HepG2 (cell line): Measurements from ENCODE around the gene RAMP1. TPM values are rescaled to one million over a fixed set of nuclear protein-coding genes. Genes with fewer than 3 reads are reported as not detected.
A peak's percentile ranks its signal among the peaks of the same experiment; 100 is the strongest.

Experiments
- ATAC-seq: fragments of 200-7000 bp; cut with Tn5 transposase; 3 replicates; pipeline ENCODE4 v1.9.1; 2020; ENCODE audit warnings: mild to moderate bottlenecking, moderate library complexity
- BruUV-seq: library from RNA; stranded (reverse); fragments of 400-500 nt; replicated peaks from 2 replicates; lab custom pipeline; 2021; lab: Mats Ljungman, UMichigan
- CTCF ChIA-PET: fragments of 300-600 bp; formaldehyde crosslinking; extraction: SDS; loops from one replicate; lab custom pipeline; 2021; ENCODE audit warnings: low total read pairs, inconsistent platforms, low intra/inter-chr PET ratio; lab: Yijun Ruan, JAX
- POLR2A ChIA-PET: fragments of 350-600 bp; sonication (Branson Sonifier 250); formaldehyde crosslinking; loops from one replicate; lab custom pipeline; 2020; ENCODE audit warnings: antibody characterized with exemption, inconsistent platforms; lab: Yijun Ruan, JAX
- DNase-seq: peaks from one replicate; pipeline ENCODE4 v3.0.0-alpha.2; 2015; ENCODE audit warnings: low spot score
- FAIRE-seq: peaks from 3 replicates; lab custom pipeline; 2011; peaks lifted over from hg19 to GRCh38; lab: Jason Lieb, UNC
- H2AFZ ChIP-seq: one replicate; pipeline ENCODE4 v1.6.1; 2011; ENCODE audit warnings: low read length, inconsistent platforms
- H3K27ac ChIP-seq: fragments of 300-600 bp; 3 replicates; pipeline ENCODE4 v1.8.0; 2011; ENCODE audit warnings: mixed run types, mild to moderate bottlenecking, mixed read lengths, low read length, inconsistent platforms; ENCODE audit not compliant: insufficient read depth; ENCODE audit errors: extremely low read length
- H3K27me3 ChIP-seq, 2 experiments: fragments of 200-600 bp in 1 of 2; 2 replicates in 1 of 2; 3 replicates in 1 of 2; pipeline versions ENCODE4 v1.6.0 to v1.8.0; 2011; ENCODE audit warnings: low read length in 2 of 2, mild to moderate bottlenecking in 2 of 2, moderate library complexity in 2 of 2, inconsistent platforms in 1 of 2; ENCODE audit not compliant: insufficient read depth in 2 of 2, control insufficient read depth in 1 of 2
- H3K36me3 ChIP-seq, 2 experiments: fragments of 200-600 bp in 1 of 2; replicated peaks in 1 of 2; 2 replicates in 1 of 2; 3 replicates in 1 of 2; pipeline versions ENCODE4 v1.5.1 to v1.8.0; 2011; ENCODE audit warnings: low read length in 2 of 2, inconsistent platforms in 1 of 2; ENCODE audit not compliant: insufficient read depth in 2 of 2, control insufficient read depth in 1 of 2
- H3K4me1 ChIP-seq: 2 replicates; pipeline ENCODE4 v1.5.1; 2012; ENCODE audit warnings: low read length, inconsistent platforms; ENCODE audit not compliant: insufficient read depth
- H3K4me2 ChIP-seq: 2 replicates; pipeline ENCODE4 v1.6.0; 2011; ENCODE audit warnings: low read depth, low read length, inconsistent platforms
- H3K4me3 ChIP-seq, 3 experiments: fragments of 200-600 bp in 1 of 3; sonication (generic), shearing (Covaris generic) in 1 of 3; replicated peaks in 1 of 3; 2 replicates each; pipeline ENCODE4 v1.5.1; 2011 to 2016; ENCODE audit warnings: low read length in 3 of 3, inconsistent platforms in 2 of 3, low read depth in 2 of 3, mild to moderate bottlenecking in 2 of 3, control low read depth in 1 of 3, mixed read lengths in 1 of 3; ENCODE audit not compliant: insufficient read depth in 1 of 3
- H3K79me2 ChIP-seq: one replicate; pipeline ENCODE4 v1.6.1; 2011; ENCODE audit warnings: low read length, inconsistent platforms; ENCODE audit not compliant: insufficient read depth
- H3K9ac ChIP-seq: 2 replicates; pipeline ENCODE4 v1.6.0; 2011; ENCODE audit warnings: mild to moderate bottlenecking, low read depth, low read length, inconsistent platforms; ENCODE audit not compliant: insufficient read depth
- H3K9me3 ChIP-seq: 2 replicates; pipeline ENCODE4 v1.5.1; 2012; ENCODE audit warnings: mild to moderate bottlenecking, low read length
- H4K20me1 ChIP-seq: 2 replicates; pipeline ENCODE4 v1.6.0; 2011; ENCODE audit warnings: inconsistent platforms, mild to moderate bottlenecking, low read length, moderate library complexity; ENCODE audit not compliant: insufficient read depth
- ATM ChIP-seq: fragments of 450-650 bp; IDR thresholded peaks from 2 replicates; pipeline ENCODE4 v1.7.1; 2017; ENCODE audit warnings: mild to moderate bottlenecking, borderline replicate concordance
- ELF3 ChIP-seq: IDR thresholded peaks from 2 replicates; pipeline ENCODE4 v1.6.1; 2016; ENCODE audit warnings: missing genetic modification reagents, missing compliant biosample characterization
- HOXA5 ChIP-seq: sonication (generic); formaldehyde crosslinking; IDR thresholded peaks from 2 replicates; pipeline ENCODE4 v1.4.0; 2020; ENCODE audit warnings: missing genetic modification reagents
- IRF2 ChIP-seq: IDR thresholded peaks from 2 replicates; pipeline ENCODE4 v1.6.1; 2018; ENCODE audit warnings: missing genetic modification reagents, missing compliant biosample characterization
- MXI1 ChIP-seq: IDR thresholded peaks from 3 replicates; pipeline ENCODE4 v1.6.1; 2012; ENCODE audit warnings: low read depth, low read length, inconsistent platforms, borderline replicate concordance
- NAIF1 ChIP-seq: sonication (generic); formaldehyde crosslinking; IDR thresholded peaks from 2 replicates; pipeline ENCODE4 v1.5.0; 2020; ENCODE audit warnings: mild to moderate bottlenecking, missing genetic modification reagents, borderline replicate concordance
- RBFOX2 ChIP-seq: fragments of 200-400 bp; formaldehyde crosslinking; IDR thresholded peaks from 2 replicates; pipeline ENCODE4 v1.6.1; 2017; ENCODE audit warnings: low read depth, mild to moderate bottlenecking, low read length
- TAF15 ChIP-seq: fragments of 200-400 bp; formaldehyde crosslinking; IDR thresholded peaks from one replicate; pipeline ENCODE4 v1.6.1; 2018; ENCODE audit warnings: mild to moderate bottlenecking, low read depth, low read length; ENCODE audit not compliant: poor library complexity, severe bottlenecking
- ZBTB21 ChIP-seq: sonication (generic); formaldehyde crosslinking; IDR thresholded peaks from 2 replicates; pipeline ENCODE4 v1.4.0; 2020; ENCODE audit warnings: missing genetic modification reagents
- ZNF564 ChIP-seq: sonication (generic); formaldehyde crosslinking; IDR thresholded peaks from 2 replicates; pipeline ENCODE4 v1.8.1; 2023; ENCODE audit warnings: mild to moderate bottlenecking, missing genetic modification reagents
- ZNF775 ChIP-seq: sonication (generic); formaldehyde crosslinking; IDR thresholded peaks from 2 replicates; pipeline ENCODE4 v1.4.0; 2020; ENCODE audit warnings: missing genetic modification reagents, mild to moderate bottlenecking, moderate library complexity, borderline replicate concordance
- ZSCAN25 ChIP-seq: sonication (generic); formaldehyde crosslinking; IDR thresholded peaks from 2 replicates; pipeline ENCODE4 v1.8.0; 2022; ENCODE audit warnings: mild to moderate bottlenecking, missing genetic modification reagents
- WGBS: methylation state at CpG from one replicate; pipeline ENCODE4 v1.1.6; 2017; ENCODE audit warnings: low lambda C conversion rate; 5-methylcytosine and 5-hydroxymethylcytosine counted together
- in situ Hi-C: cut with HindIII; loops from 2 replicates; pipeline ENCODE4 v1.10.0; 2017; ENCODE audit warnings: low pct_unique_long_range_greater_than_20kb; ENCODE audit not compliant: extremely low pct_ligation_motif_present
- intact Hi-C: fragments of 100-400 bp; cut with micrococcal nuclease; formaldehyde crosslinking; loops from one replicate; pipeline ENCODE4 v1.10.0; 2022; ENCODE audit not compliant: unreplicated experiment
- polyA plus RNA-seq, 8 experiments: library from polyadenylated mRNA; depleted of rRNA in 3 of 8; stranded (reverse) in 7 of 8; unstranded in 1 of 8; fragments of >200 nt; fragmentation: Illumina TruSeq in 4 of 8; extraction: Trizol in 4 of 8; gene quantifications; 2 replicates each; pipeline versions ENCODE4 v1.2.1 to v1.2.3, GENCODE V29; 2011 to 2016; ENCODE audit warnings: low read depth in 4 of 8, missing spikeins in 1 of 8, mixed read lengths in 1 of 8; ENCODE audit not compliant: insufficient read depth in 1 of 8
- total RNA-seq, 5 experiments: library from RNA; depleted of rRNA; stranded (reverse); fragments of >200 nt; fragmentation: Illumina TruSeq; extraction: Trizol; gene quantifications; 2 replicates each; pipeline ENCODE4 v1.2.3, GENCODE V29; 2016; ENCODE audit warnings: low read depth in 1 of 5

The RAMP1 gene
- total and polyA plus RNA-seq, 2 of the 13 experiments (the other 11 are each of a cell fraction or from before 2014, with no cell fraction given): 0.29 to 0.61 TPM

- in situ Hi-C loops: no loop called here
- TF ChIP-seq HOXA5 (CRISPR knock-in tag) (no peak), MXI1 (no peak), TAF15 (no peak), IRF2 (CRISPR knock-in tag) (no peak), RBFOX2 (no peak), ZNF564 (CRISPR knock-in tag) (no peak), NAIF1 (no peak), ATM (no peak), ZNF775 (no peak), ZSCAN25 (CRISPR knock-in tag) (no peak), ELF3 (CRISPR knock-in tag) (no peak), ZBTB21 (CRISPR knock-in tag) (no peak)
- TF ChIP-seq, all 625 proteins: peak for 0
- ChIA-PET POLR2A (no interaction called here), CTCF (no interaction called here)
- BruUV-seq: no TSS peak
- Histone ChIP-seq H3K27me3 (peaks cover 3 to 54% of the 10 kb centered on the region in 2 experiments), H3K36me3 (no peaks in the 10 kb centered on the region), H3K4me3 (no peak overlapping the region), H2AFZ (no peak overlapping the region), H3K9me3 (no peaks in the 10 kb centered on the region), H3K79me2 (no peaks in the 10 kb centered on the region), H3K4me1 (no peaks in the 10 kb centered on the region), H3K9ac (no peak overlapping the region), H4K20me1 (no peaks in the 10 kb centered on the region), H3K4me2 (no peak overlapping the region), H3K27ac (no peak overlapping the region)
- peak; percentile 40 for ATAC-seq
- DNase-seq: no peak
- FAIRE-seq: no peak
- whole genome bisulfite sequencing: 39% methylated on average over 9 of the region's 27 CpGs
- intact Hi-C loops: no loop called here
Measured at GRCh38 chr2:237895544-237896506, 36.4 kb downstream of the RAMP1 start.
